Activated T-helper 2 cell treated with anti-CD3 and anti-CD28 coated beads, Interferon-gamma antibody, Interleukin-2, Interleukin-4, amounts not matched to agents 10 μg/mL and 5 μg/mL and 100 μg/mL, durations not matched to agents 14 hours and 24 hours and 36 hours (primary cell): Measurements from ENCODE around the gene PRKG1. TPM values are rescaled to one million over a fixed set of nuclear protein-coding genes. Genes with fewer than 3 reads are reported as not detected.

Experiments used
- DNase-seq: peaks from one replicate; pipeline ENCODE4 v3.0.0; 2021; ENCODE audit warnings: low spot score
- H3K27ac Mint-ChIP-seq: one replicate; pipeline ENCODE4 v1.8.0; 2021; ENCODE audit warnings: mixed read lengths
- H3K27me3 Mint-ChIP-seq: one replicate; pipeline ENCODE4 v1.8.0; 2021; ENCODE audit warnings: low read depth, mixed read lengths
- H3K36me3 Mint-ChIP-seq: one replicate; pipeline ENCODE4 v1.8.0; 2021; ENCODE audit warnings: low read depth, mixed read lengths
- H3K4me1 Mint-ChIP-seq: one replicate; pipeline ENCODE4 v1.8.0; 2021; ENCODE audit warnings: low read depth, mixed read lengths
- H3K4me3 Mint-ChIP-seq: one replicate; pipeline ENCODE4 v1.8.0; 2021; ENCODE audit warnings: low read depth, mild to moderate bottlenecking, moderate library complexity, mixed read lengths
- H3K9me3 Mint-ChIP-seq: one replicate; pipeline ENCODE4 v1.8.0; 2021; ENCODE audit warnings: mixed read lengths
- intact Hi-C: fragments of 100-400 bp; cut with micrococcal nuclease; formaldehyde crosslinking; loops from one replicate; pipeline ENCODE4 v1.15.1; 2023
- total RNA-seq: library from RNA; stranded (reverse); gene quantifications from 2 replicates; pipeline ENCODE4 v1.2.3, GENCODE V29; 2022

PRKG1 gene
- total RNA-seq, 1 donor from 2014 or later: not detected

- DNase-seq: no peak
- H3K4me3 Mint-ChIP-seq: no peak overlapping the region
- H3K36me3 Mint-ChIP-seq: no peaks in the 10 kb centered on the region
- no peaks in the 10 kb centered on the region for H3K9me3 Mint-ChIP-seq
- no peaks in the 10 kb centered on the region for H3K4me1 Mint-ChIP-seq
- no peak overlapping the region for H3K27ac Mint-ChIP-seq
- intact Hi-C loops: no loop called here
- no peaks in the 10 kb centered on the region for H3K27me3 Mint-ChIP-seq
Measured at GRCh38 chr10:51108406-51108805, 34.1 kb downstream of the PRKG1 start.

DNA sequence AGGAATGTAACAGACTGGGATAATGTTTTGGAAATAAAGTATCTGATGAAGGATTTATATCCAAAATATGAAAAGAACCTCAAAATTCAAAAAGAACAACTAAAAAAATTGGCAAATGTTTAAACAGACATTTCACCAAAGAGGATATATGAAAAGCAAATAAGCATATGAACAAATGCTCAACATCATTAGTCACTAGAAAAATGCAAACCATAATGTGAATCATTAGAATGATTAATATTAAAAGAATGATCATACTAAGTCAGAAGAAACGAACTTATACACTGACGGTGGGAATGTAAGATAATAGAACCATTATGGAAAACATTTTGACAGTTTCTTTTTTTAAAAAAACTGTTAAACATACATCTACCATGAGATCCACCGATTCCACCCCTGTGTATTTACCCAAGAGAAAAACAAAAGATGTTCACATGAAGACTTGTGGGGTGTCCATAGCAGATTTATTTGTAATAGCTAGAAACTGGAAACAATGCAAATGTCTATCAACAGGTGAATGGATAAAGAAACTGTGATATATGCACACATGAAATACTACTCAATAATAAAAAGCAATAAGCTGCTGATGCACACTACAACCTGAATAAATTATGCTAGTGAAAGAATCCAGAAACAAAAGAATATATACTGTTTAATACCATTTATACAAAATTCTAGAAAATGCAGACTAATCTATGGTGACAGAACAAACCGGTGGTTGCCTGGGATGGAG, 35.7 kb downstream of the PRKG1 start:
- Mint-ChIP-seq H3K9me3 (no peaks in the 10 kb centered on the region), H3K27ac (no peak overlapping the region), H3K4me1 (no peaks in the 10 kb centered on the region), H3K27me3 (no peaks in the 10 kb centered on the region), H3K4me3 (no peak overlapping the region), H3K36me3 (no peaks in the 10 kb centered on the region)
- intact Hi-C loops: no loop called here
- DNase-seq: no peak

GRCh38 chr10:51112013-51112412, 37.7 kb downstream of the PRKG1 start:
- no peak for DNase-seq
- Mint-ChIP-seq H3K9me3 (no peaks in the 10 kb centered on the region), H3K4me3 (no peak overlapping the region), H3K27me3 (no peaks in the 10 kb centered on the region), H3K36me3 (no peaks in the 10 kb centered on the region), H3K4me1 (no peaks in the 10 kb centered on the region), H3K27ac (no peak overlapping the region)
- intact Hi-C loops: no loop called here

DNA sequence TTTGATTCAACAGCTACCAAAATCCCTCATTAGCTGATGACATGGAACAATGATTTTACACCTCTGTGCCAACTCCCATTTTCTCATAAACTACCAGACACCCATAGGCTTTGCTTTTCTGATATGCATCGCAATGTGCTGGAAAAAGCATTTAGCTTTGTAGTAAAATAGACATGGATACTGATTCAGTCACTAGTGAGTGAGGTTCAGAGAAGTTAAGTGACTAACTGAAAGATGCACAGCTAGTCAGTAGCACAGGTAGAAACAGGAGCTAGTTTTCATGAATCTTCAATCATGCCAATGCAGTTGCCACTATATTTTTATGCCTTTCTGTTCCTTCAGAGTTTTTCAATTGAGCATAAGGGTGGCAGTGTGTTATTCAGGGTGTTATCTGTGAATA, 38.7 kb downstream of the PRKG1 start:
- Mint-ChIP-seq H3K4me3 (no peak overlapping the region), H3K9me3 (no peaks in the 10 kb centered on the region), H3K27me3 (no peaks in the 10 kb centered on the region), H3K27ac (no peak overlapping the region), H3K36me3 (no peaks in the 10 kb centered on the region), H3K4me1 (no peaks in the 10 kb centered on the region)
- no peak for DNase-seq
- intact Hi-C loops: no loop called here

DNA sequence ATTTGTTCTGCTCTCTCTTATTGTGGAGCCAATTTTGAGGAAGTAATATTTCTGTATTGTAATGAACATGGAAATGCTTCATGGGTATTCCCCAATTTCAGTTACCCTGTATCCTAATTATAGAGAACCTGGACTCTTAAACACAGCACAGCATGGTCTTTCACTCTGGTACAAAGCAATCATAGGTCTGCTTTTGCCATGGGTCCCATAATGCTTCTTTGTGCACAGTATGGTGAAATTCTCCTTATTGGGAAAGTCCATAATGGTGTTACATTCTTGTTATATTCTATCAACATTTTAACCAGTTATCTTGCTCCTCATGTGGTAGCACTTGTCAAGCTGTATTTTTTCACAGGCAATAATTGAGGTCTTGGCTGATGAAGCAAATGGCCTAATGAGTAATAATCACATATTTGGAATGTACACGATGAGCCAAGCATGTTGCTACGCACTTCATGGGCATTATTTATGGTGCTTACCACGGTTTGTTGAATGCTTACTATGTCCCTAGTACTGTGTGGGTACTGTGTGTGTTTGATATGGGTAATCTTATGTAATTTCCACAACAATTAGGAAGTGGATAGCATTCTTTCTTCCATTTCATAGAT, 42.9 kb downstream of the PRKG1 start:
- Mint-ChIP-seq H3K36me3 (no peaks in the 10 kb centered on the region), H3K27me3 (no peaks in the 10 kb centered on the region)
- intact Hi-C loops: no loop called here

DNA sequence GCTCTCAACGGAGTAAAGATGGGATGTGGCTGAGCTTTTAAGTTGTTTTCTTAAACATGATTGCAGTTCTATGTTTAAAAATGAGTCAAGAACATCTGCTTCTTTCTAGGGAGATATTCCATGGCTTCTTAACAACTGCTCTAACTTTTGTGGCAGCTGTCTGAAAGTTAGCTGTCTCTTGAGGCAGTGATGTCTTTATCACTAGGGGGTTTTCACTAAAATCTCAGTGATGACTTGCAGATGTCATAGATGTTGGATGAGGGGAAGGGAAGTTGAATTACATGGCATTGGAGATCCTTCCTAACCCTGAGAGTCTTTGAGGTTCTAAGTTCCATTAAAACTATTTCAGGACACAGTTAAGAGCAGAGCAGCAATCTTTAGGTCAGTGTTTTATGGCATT, 43.5 kb downstream of the PRKG1 start:
- no peaks in the 10 kb centered on the region for H3K9me3 Mint-ChIP-seq
- no peaks in the 10 kb centered on the region for H3K27me3 Mint-ChIP-seq
- H3K4me3 Mint-ChIP-seq: no peak overlapping the region
- no peaks in the 10 kb centered on the region for H3K36me3 Mint-ChIP-seq
- H3K4me1 Mint-ChIP-seq: no peaks in the 10 kb centered on the region
- H3K27ac Mint-ChIP-seq: no peak overlapping the region
- no peak for DNase-seq
- intact Hi-C loops: no loop called here

More for the DNA sequence above, 42.9 kb downstream of the PRKG1 start:
- Mint-ChIP-seq H3K9me3 (no peaks in the 10 kb centered on the region), H3K4me3 (no peak overlapping the region), H3K27ac (no peak overlapping the region), H3K4me1 (no peaks in the 10 kb centered on the region)
- no peak for DNase-seq

GRCh38 chr10:51119441-51119840, 45.2 kb downstream of the PRKG1 start:
- H3K9me3 Mint-ChIP-seq: no peaks in the 10 kb centered on the region
- no peak for DNase-seq
- intact Hi-C loops: no loop called here
- H3K4me3 Mint-ChIP-seq: no peak overlapping the region
- H3K36me3 Mint-ChIP-seq: no peaks in the 10 kb centered on the region
- H3K27me3 Mint-ChIP-seq: no peaks in the 10 kb centered on the region
- H3K4me1 Mint-ChIP-seq: no peaks in the 10 kb centered on the region
- no peak overlapping the region for H3K27ac Mint-ChIP-seq

DNA sequence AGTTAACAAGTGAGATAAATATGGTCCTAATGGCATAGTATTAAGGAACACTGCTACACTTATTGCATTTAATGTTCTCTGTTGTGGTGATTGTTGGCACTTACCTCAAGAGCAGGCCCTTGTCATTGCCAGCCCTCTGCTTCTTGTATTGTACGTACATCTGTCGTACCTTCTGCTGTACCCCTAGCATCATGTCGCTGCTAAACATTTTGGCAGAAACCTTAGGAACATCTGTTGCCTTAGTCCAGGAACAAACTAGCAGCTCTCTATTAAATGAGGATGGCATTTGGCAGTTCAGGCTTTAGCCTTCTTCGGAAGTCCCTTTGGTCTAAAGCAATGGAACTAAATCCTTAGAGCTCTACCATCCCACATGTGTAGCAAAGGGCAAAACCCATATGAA, 47.6 kb downstream of the PRKG1 start:
- H3K9me3 Mint-ChIP-seq: no peaks in the 10 kb centered on the region
- H3K27ac Mint-ChIP-seq: no peak overlapping the region
- H3K36me3 Mint-ChIP-seq: no peaks in the 10 kb centered on the region
- no peak for DNase-seq
- no peaks in the 10 kb centered on the region for H3K27me3 Mint-ChIP-seq
- no peak overlapping the region for H3K4me3 Mint-ChIP-seq
- intact Hi-C loops: no loop called here
- no peaks in the 10 kb centered on the region for H3K4me1 Mint-ChIP-seq

DNA sequence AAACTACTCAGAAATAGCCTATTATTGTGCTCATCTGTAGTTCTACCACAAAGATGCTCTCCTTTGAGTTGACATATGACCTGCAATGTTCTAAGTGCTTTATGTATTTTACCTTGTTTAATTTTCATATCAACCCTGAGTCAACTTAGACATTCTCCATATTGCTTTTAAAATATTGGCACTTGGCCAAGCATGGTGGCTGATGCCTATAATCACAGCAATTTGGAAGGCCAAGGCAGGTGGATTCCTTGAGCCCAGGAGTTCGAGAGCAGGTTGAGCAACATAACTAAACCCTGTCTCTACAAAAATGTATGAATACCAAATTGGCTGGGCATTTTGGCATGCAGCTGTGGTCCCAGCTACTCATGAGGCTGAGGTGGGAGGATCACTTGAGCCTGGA, 50.6 kb downstream of the PRKG1 start:
- DNase-seq: no peak
- no peaks in the 10 kb centered on the region for H3K9me3 Mint-ChIP-seq
- H3K27me3 Mint-ChIP-seq: no peaks in the 10 kb centered on the region
- H3K27ac Mint-ChIP-seq: no peak overlapping the region
- intact Hi-C loops: no loop called here
- no peak overlapping the region for H3K4me3 Mint-ChIP-seq
- H3K4me1 Mint-ChIP-seq: no peaks in the 10 kb centered on the region
- no peaks in the 10 kb centered on the region for H3K36me3 Mint-ChIP-seq

DNA sequence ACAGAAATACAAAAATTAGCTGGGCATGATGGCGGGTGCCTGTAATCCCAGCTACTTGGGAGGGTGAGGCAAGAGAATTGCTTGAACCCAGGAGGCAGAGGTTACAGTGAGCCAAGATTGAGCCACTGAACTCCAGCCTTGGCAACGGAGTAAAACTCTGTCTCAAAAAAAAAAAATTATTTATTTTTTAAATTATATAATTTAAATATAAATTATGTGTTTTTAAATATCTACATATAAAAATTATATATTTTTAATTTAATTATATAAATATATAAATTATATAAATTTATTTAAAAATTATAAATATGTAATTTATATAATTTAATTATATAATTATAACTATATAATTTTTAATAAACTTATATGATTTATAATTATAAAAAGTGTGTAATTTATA, 51.2 kb downstream of the PRKG1 start:
- Mint-ChIP-seq H3K27ac (no peak overlapping the region), H3K9me3 (no peaks in the 10 kb centered on the region), H3K36me3 (no peaks in the 10 kb centered on the region), H3K27me3 (no peaks in the 10 kb centered on the region), H3K4me3 (no peak overlapping the region), H3K4me1 (no peaks in the 10 kb centered on the region)
- intact Hi-C loops: no loop called here
- no peak for DNase-seq

DNA sequence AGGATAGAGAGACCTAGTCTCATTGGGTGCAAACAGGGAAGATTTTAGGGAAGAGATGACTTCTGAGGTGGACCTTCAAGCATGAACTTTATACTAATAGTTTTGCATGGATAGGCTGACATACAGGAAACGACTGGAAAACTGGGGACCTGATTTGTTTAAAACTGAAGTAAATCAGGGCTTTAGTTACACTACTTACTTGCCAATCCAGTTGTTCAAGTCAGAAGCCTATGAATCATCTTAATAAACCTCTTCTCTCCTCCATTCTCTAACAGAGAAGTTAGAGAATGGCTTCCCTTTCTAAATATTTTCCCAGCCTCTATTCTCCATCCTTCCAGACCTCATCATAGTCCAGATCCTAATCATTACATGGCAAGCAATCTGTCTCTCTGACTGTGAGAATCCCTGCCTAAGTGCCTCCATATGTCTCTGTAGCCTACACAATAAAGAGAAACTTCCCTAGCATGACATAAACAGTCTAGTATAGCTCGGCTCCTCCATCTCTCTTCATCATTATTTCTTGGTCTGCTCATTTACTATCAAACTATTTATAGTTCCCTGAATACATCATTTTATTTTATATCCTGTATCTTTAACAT, 55.8 kb downstream of the PRKG1 start:
- H3K27ac Mint-ChIP-seq: no peak overlapping the region
- intact Hi-C loops: no loop called here
- H3K9me3 Mint-ChIP-seq: no peaks in the 10 kb centered on the region
- no peaks in the 10 kb centered on the region for H3K27me3 Mint-ChIP-seq
- H3K4me3 Mint-ChIP-seq: no peak overlapping the region
- no peaks in the 10 kb centered on the region for H3K4me1 Mint-ChIP-seq
- H3K36me3 Mint-ChIP-seq: no peaks in the 10 kb centered on the region
- DNase-seq: no peak

DNA sequence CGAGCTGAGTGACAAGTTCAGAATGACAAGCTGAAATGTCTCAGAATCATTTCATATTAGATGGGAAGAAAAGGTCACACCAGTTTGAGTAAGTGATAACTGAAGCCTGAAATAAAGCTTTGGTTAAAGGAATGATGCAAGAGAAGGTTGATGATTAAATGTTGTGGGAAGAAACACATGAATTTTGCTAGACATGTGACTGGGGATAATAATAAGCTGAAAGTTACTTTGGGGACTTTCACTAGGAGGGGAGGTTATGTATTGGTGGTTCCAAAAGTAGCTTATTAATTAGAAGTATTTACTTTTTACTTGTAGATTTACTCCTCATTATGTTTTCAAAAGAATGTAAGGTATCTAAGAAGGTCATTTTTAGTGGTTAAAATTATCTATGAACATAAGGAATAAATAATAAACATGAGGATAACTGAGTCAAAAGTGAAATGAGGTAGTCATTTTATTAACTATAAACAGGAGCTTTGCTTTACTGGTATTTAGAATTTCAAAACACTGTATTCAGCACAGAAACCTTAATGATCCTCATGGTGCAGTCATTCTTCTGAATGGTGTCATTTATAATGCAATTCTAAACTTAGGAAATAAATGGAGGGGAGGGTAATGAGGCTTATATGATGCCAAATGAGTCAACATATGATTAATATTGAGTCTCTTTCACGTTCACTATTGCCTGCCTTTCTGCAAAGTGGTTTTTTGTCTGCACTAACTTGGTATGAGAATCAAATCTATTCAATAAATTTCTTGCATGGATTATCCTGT, 63.7 kb downstream of the PRKG1 start:
- no peak overlapping the region for H3K4me3 Mint-ChIP-seq
- no peak overlapping the region for H3K27ac Mint-ChIP-seq
- DNase-seq: no peak
- H3K36me3 Mint-ChIP-seq: no peaks in the 10 kb centered on the region
- H3K4me1 Mint-ChIP-seq: no peaks in the 10 kb centered on the region
- H3K27me3 Mint-ChIP-seq: no peaks in the 10 kb centered on the region
- no peaks in the 10 kb centered on the region for H3K9me3 Mint-ChIP-seq
- intact Hi-C loops: no loop called here

DNA sequence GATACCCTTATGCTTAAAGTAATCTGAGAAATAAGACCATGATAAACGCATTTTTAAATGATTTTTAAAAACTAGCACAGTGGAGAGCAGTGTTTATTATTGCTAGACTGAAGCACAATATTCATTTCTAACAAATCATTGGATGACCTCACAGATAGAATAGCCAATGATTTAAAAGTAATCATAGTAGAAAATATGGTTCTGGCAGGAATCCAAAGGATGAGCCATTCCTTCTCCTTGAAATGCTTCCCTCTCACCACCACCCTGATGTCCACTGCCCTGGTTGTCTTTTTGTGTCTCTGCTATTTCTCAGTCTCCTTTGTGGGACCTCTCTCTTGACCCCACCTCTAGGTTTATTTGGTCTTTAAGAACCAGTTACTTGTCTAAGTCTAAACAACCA, 64.9 kb downstream of the PRKG1 start:
- intact Hi-C loops: no loop called here
- no peaks in the 10 kb centered on the region for H3K4me1 Mint-ChIP-seq
- H3K27me3 Mint-ChIP-seq: no peaks in the 10 kb centered on the region
- no peaks in the 10 kb centered on the region for H3K36me3 Mint-ChIP-seq
- H3K9me3 Mint-ChIP-seq: no peaks in the 10 kb centered on the region
- no peak for DNase-seq
- no peak overlapping the region for H3K4me3 Mint-ChIP-seq
- no peak overlapping the region for H3K27ac Mint-ChIP-seq
